Vagina (tissue), 2 donors: ENCODE results near the gene RUSC1.

Experiments
- CTCF ChIP-seq, 3 experiments: fragments of 450-650 bp in 2 of 3; fragments of 200-600 bp in 1 of 3; sonication (generic) in 1 of 3; IDR thresholded peaks; one replicate each; pipeline ENCODE4 v1.5.1; 2017 to 2019; ENCODE audit warnings: antibody characterized with exemption in 3 of 3, mild to moderate bottlenecking in 2 of 3, moderate library complexity in 2 of 3
- POLR2A ChIP-seq, 2 donors: fragments of 450-650 bp; IDR thresholded peaks; one replicate each; pipeline ENCODE4 v1.6.1; 2017; ENCODE audit warnings: antibody characterized with exemption in 2 of 2, mild to moderate bottlenecking in 2 of 2, moderate library complexity in 2 of 2

- no peak for TF ChIP-seq CTCF (IDR thresholded peaks at IDR 0.05)
- no peak for TF ChIP-seq POLR2A (IDR thresholded peaks at IDR 0.05)
Observed at GRCh38 chr1:155360051-155360450, 39.4 kb downstream of the RUSC1 start.
